K562 (cell line): ENCODE measurements around the gene MTERF2. TPM values are rescaled to one million over a fixed set of nuclear protein-coding genes. Genes with fewer than 3 reads are reported as not detected.

Experiments used
- ATAC-seq: fragments of 200-7000 bp; cut with Tn5 transposase; 3 replicates; pipeline ENCODE4 v1.9.1; 2020; ENCODE audit warnings: moderate library complexity
- BruUV-seq: library from RNA; stranded (reverse); fragments of 400-500 nt; replicated peaks from 2 replicates; lab custom pipeline; 2021; lab: Mats Ljungman, UMichigan
- CTCF ChIA-PET: fragments of 300-600 bp; formaldehyde crosslinking; extraction: SDS; loops from one replicate; lab custom pipeline; 2021; ENCODE audit warnings: low intra/inter-chr PET ratio; lab: Yijun Ruan, JAX
- POLR2A ChIA-PET: fragments of 300-600, 350-650 bp; sonication (Branson Sonifier 250); formaldehyde crosslinking; extraction: SDS; loops from one replicate; lab custom pipeline; 2021; ENCODE audit warnings: antibody characterized with exemption, inconsistent platforms; lab: Yijun Ruan, JAX
- DNase-seq, 4 experiments: peaks; one replicate each; pipeline versions ENCODE4 v3.0.0 to v3.0.0-alpha.2; 2011 to 2018; ENCODE audit warnings: low spot score in 3 of 4, mixed read lengths in 3 of 4; ENCODE audit errors: extremely low read depth in 1 of 4
- FAIRE-seq: peaks from 2 replicates; lab custom pipeline; 2011; peaks lifted over from hg19 to GRCh38; lab: Jason Lieb, UNC
- H2AFZ ChIP-seq: 2 replicates; pipeline ENCODE4 v1.6.0; 2011; ENCODE audit warnings: low read depth, low read length, control low read depth, inconsistent platforms
- H3K27ac ChIP-seq: fragments of 200-600 bp; 3 replicates; pipeline ENCODE4 v1.8.0; 2011; ENCODE audit warnings: low read depth, mild to moderate bottlenecking, control low read depth, inconsistent platforms, low read length, moderate library complexity, mixed read lengths; ENCODE audit errors: extremely low read depth
- H3K27me3 ChIP-seq, 2 experiments: fragments of 300-600 bp in 1 of 2; 2 replicates in 1 of 2; 3 replicates in 1 of 2; pipeline versions ENCODE4 v1.6.0 to v1.8.0; 2011; ENCODE audit warnings: inconsistent platforms in 2 of 2, low read length in 2 of 2, mild to moderate bottlenecking in 1 of 2, mixed read lengths in 1 of 2, moderate library complexity in 1 of 2; ENCODE audit not compliant: control insufficient read depth in 2 of 2, insufficient read depth in 2 of 2
- H3K36me3 ChIP-seq: fragments of 300-600 bp; 3 replicates; pipeline ENCODE4 v1.8.0; 2011; ENCODE audit warnings: mild to moderate bottlenecking, low read length, inconsistent platforms; ENCODE audit not compliant: control insufficient read depth, insufficient read depth
- H3K4me1 ChIP-seq, 2 experiments: fragments of 200-600 bp in 1 of 2; replicated peaks in 1 of 2; 2 replicates in 1 of 2; 3 replicates in 1 of 2; pipeline versions ENCODE4 v1.5.1 to v1.8.0; 2011; ENCODE audit warnings: inconsistent platforms in 2 of 2, low read length in 2 of 2, mild to moderate bottlenecking in 1 of 2, mixed read lengths in 1 of 2, moderate library complexity in 1 of 2; ENCODE audit not compliant: control insufficient read depth in 2 of 2, insufficient read depth in 2 of 2
- H3K4me2 ChIP-seq: 2 replicates; pipeline ENCODE4 v1.6.1; 2011; ENCODE audit warnings: low read length, control low read depth, inconsistent platforms, mixed read lengths; ENCODE audit not compliant: insufficient read depth
- H3K4me3 ChIP-seq: fragments of 200-600 bp; sonication (generic), shearing (Covaris generic); 2 replicates; pipeline ENCODE4 v1.5.1; 2016; ENCODE audit warnings: control low read depth, inconsistent platforms
- H3K79me2 ChIP-seq: fragments of 200-600 bp; 3 replicates; pipeline ENCODE4 v1.8.0; 2011; ENCODE audit warnings: low read length, inconsistent platforms; ENCODE audit not compliant: control insufficient read depth, insufficient read depth
- H3K9ac ChIP-seq, 2 experiments: 2 replicates each; pipeline versions ENCODE4 v1.6.0 to v1.6.1; 2011; ENCODE audit warnings: low read depth in 2 of 2, low read length in 2 of 2, control low read depth in 1 of 2, inconsistent platforms in 1 of 2, mild to moderate bottlenecking in 1 of 2, mixed read lengths in 1 of 2; ENCODE audit not compliant: insufficient read depth in 1 of 2
- H3K9me1 ChIP-seq: one replicate; pipeline ENCODE4 v1.6.0; 2011; ENCODE audit warnings: inconsistent platforms, mild to moderate bottlenecking, low read length, moderate library complexity; ENCODE audit not compliant: control insufficient read depth, insufficient read depth
- H3K9me3 ChIP-seq: replicated peaks from 2 replicates; pipeline ENCODE4 v1.5.1; 2011; ENCODE audit warnings: low read depth, low read length, inconsistent platforms; ENCODE audit not compliant: control insufficient read depth, insufficient read depth
- H4K20me1 ChIP-seq: replicated peaks from 2 replicates; pipeline ENCODE4 v1.6.1; 2011; ENCODE audit warnings: low read length, inconsistent platforms, mixed read lengths; ENCODE audit not compliant: control insufficient read depth, insufficient read depth
- CEBPB ChIP-seq: fragments of 450-650 bp; IDR thresholded peaks from 2 replicates; pipeline ENCODE4 v1.6.1; 2016; ENCODE audit warnings: missing genetic modification characterization, missing compliant biosample characterization
- LEF1 ChIP-seq: fragments of 450-650 bp; IDR thresholded peaks from 2 replicates; pipeline ENCODE4 v1.6.1; 2016; ENCODE audit warnings: mild to moderate bottlenecking
- MED1 ChIP-seq: sonication (generic); formaldehyde crosslinking; IDR thresholded peaks from 2 replicates; pipeline ENCODE4 v1.8.1; 2023; ENCODE audit warnings: missing genetic modification reagents, borderline replicate concordance
- NFXL1 ChIP-seq: fragments of 450-650 bp; formaldehyde crosslinking; IDR thresholded peaks from 2 replicates; pipeline ENCODE4 v1.4.0; 2021; ENCODE audit warnings: mild to moderate bottlenecking
- TEAD1 ChIP-seq, 2 experiments: fragments of 450-650 bp in 1 of 2; sonication (generic) in 1 of 2; formaldehyde crosslinking; IDR thresholded peaks; 2 replicates each; pipeline versions ENCODE4 v1.4.0 to v1.8.0; 2020 to 2022; ENCODE audit warnings: mild to moderate bottlenecking in 2 of 2, missing genetic modification reagents in 1 of 2
- ZMIZ1 ChIP-seq, 2 experiments: fragments of 150-350 bp in 1 of 2; IDR thresholded peaks; 2 replicates each; pipeline ENCODE4 v1.6.1; 2012 to 2016; ENCODE audit warnings: low read depth in 2 of 2, low read length in 2 of 2, mild to moderate bottlenecking in 1 of 2, moderate library complexity in 1 of 2
- ZNF197 ChIP-seq: fragments of 200-800 bp; sonication (Bioruptor generic); IDR thresholded peaks from 2 replicates; pipeline ENCODE4 v1.6.1; 2016; ENCODE audit warnings: low read depth, missing genetic modification characterization, missing compliant biosample characterization
- ZNF3 ChIP-seq: fragments of 250-450 bp; sonication (Bioruptor Pico); IDR thresholded peaks from 2 replicates; pipeline ENCODE4 v1.5.0; 2021; ENCODE audit warnings: mild to moderate bottlenecking, moderate library complexity
- WGBS: fragments of 100-300 bp; shearing (Covaris generic); methylation state at CpG from one replicate; pipeline ENCODE4 v1.1.6; 2016; ENCODE audit warnings: low coverage, mixed read lengths; ENCODE audit not compliant: insufficient coverage; ENCODE audit errors: missing lambda C conversion rate; 5-methylcytosine and 5-hydroxymethylcytosine counted together
- in situ Hi-C: fragments of 300-500 bp; cut with MboI; formaldehyde crosslinking; loops from 4 replicates; pipeline ENCODE4 v1.15.0; 2018; ENCODE audit warnings: inconsistent platforms, mixed read lengths
- intact Hi-C: fragments of 100-400 bp; cut with micrococcal nuclease; formaldehyde crosslinking; loops from 2 replicates; pipeline ENCODE4 v1.14.2; 2022
- polyA plus RNA-seq, 8 experiments: library from polyadenylated mRNA; depleted of rRNA in 4 of 8; stranded (reverse) in 5 of 8; unstranded in 3 of 8; fragments of >200 nt; fragmentation: Nextera tagmentation in 2 of 8; fragmentation: Illumina TruSeq in 1 of 8; extraction: Ambion mirVana in 2 of 8; extraction: Trizol in 1 of 8; gene quantifications; 2 replicates each; pipeline versions ENCODE4 v1.2.1 to v1.2.3, GENCODE V29; 2011 to 2014; ENCODE audit warnings: inconsistent platforms in 1 of 8, missing spikeins in 1 of 8
- total RNA-seq, 7 experiments: library from RNA; depleted of rRNA in 6 of 7; stranded (reverse); fragments of >200 nt in 6 of 7; fragmentation: Illumina TruSeq in 2 of 7; extraction: Trizol in 2 of 7; gene quantifications; 2 replicates each; pipeline versions ENCODE4 v1.2.1 to v1.2.3, GENCODE V29; 2011 to 2021; ENCODE audit warnings: low replicate concordance in 1 of 7
- TF ChIP-seq, protein P1 (sequence below): sonication (generic); formaldehyde crosslinking; IDR thresholded peaks from 2 replicates; pipeline ENCODE4 v1.8.0; 2022; ENCODE audit warnings: missing genetic modification reagents, mild to moderate bottlenecking, borderline replicate concordance

The MTERF2 gene
- total and polyA plus RNA-seq, 9 of the 15 experiments (the other 6 are each of a cell fraction or from before 2014, with no cell fraction given) = 10.0 to 63.2 (median 33.2) TPM

DNA sequence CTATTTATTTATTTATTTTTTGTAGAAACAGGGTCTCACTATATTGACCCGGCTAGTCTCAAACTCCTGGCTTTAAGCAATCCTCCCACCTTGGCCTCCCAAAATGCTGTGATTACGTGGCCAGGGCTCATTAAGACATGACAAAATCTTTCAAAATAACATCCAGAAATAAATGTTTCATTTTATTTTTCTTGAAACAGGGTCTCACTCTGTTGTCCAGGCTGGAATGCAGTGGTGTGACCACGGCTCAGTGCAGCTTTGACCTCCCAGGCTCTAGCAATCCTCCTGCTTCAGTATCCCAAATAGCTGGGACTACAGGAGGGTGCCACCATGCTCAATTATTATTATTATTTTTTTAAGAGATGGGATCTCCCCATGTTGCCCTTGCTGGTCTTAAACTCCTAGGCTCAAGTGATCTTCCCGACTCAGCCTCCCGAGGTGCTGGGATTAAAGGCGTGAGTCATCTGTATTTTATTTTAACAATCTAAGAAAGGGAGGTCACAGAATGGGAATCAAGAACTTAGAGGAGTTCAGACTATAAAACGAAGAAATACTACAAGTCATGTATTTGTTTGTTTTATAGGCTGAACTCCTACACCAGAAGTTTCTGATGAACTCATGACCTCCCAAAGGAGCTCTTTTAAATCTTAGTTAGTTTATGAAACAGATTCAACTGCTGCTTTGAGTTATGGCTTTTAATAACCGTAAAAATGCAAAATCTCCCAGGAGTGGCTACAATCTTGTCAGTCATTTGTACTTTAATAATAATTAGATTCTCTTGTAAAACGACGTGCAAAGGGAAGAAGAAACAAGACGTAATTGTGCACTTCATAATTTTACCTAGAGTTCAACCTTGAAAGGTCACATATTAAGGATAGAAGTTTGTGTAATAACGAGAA lies 33.3 kb downstream of the MTERF2 start (continued):
- TF ChIP-seq ZMIZ1 (IDR thresholded peaks at IDR 0.05; ENCODE audit: low read depth in 2 of 2, low read length in 2 of 2) = no peak
- TF ChIP-seq CEBPB = no peak

- TF ChIP-seq TEAD1 (CRISPR knock-in tag; IDR thresholded peaks at IDR 0.05) = no peak
- no peak for TF ChIP-seq ZNF3 (CRISPR knock-in tag)
- no peak for TF ChIP-seq MED1 (CRISPR knock-in tag)
- no peak for TF ChIP-seq LEF1
- TF ChIP-seq ZNF197 (CRISPR knock-in tag) = no peak
- TF ChIP-seq NFXL1 (CRISPR knock-in tag) = no peak
- TF ChIP-seq, protein P1, sequence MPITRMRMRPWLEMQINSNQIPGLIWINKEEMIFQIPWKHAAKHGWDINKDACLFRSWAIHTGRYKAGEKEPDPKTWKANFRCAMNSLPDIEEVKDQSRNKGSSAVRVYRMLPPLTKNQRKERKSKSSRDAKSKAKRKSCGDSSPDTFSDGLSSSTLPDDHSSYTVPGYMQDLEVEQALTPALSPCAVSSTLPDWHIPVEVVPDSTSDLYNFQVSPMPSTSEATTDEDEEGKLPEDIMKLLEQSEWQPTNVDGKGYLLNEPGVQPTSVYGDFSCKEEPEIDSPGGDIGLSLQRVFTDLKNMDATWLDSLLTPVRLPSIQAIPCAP = no peak
- no peaks in the 10 kb centered on the region for H3K9me1 ChIP-seq
- H3K27me3 ChIP-seq = no peaks in the 10 kb centered on the region
- in situ Hi-C loops = no loop called here
- no peaks in the 10 kb centered on the region; the same call in 1 of the 2 replicates for H3K9me3 ChIP-seq
- WGBS = 98% methylated on average over 5 of the region's 5 CpGs
- no peak overlapping the region for H3K9ac ChIP-seq
- H3K27ac ChIP-seq = no peak overlapping the region
- no peak overlapping the region for H3K4me2 ChIP-seq
- H3K4me3 ChIP-seq = no peak overlapping the region
- H3K4me1 ChIP-seq = peaks cover 2 to 14% of the 10 kb centered on the region in 2 experiments; a peak in 3 of 5 replicates
- intact Hi-C loops = no loop called here
- no peak overlapping the region for H2AFZ ChIP-seq
- DNase-seq = no peak
- no peaks in the 10 kb centered on the region; the same call in 2 of the 3 replicates for H3K36me3 ChIP-seq
- ChIA-PET POLR2A (no interaction called here), CTCF (no interaction called here)
- H3K79me2 ChIP-seq = peaks cover 31% of the 10 kb centered on the region
- no peaks in the 10 kb centered on the region for H4K20me1 ChIP-seq
- BruUV-seq = no TSS peak
- FAIRE-seq = no peak
- ATAC-seq = no peak
These were observed 36.4 kb downstream of the MTERF2 start for GRCh38 chr12:106950591-106950990.
